Prostate gland (tissue), 2 donors: Measurements from ENCODE around the gene CEP19. TPM values are rescaled to one million over a fixed set of nuclear protein-coding genes. Genes with fewer than 3 reads are reported as not detected.

ENCODE experiments used
- DNase-seq: peaks from one replicate; pipeline ENCODE4 v3.0.0-alpha.2; 2019; ENCODE audit warnings: low spot score
- H3K27ac ChIP-seq, 2 donors: fragments of 200-600 bp; sonication (generic); 2 replicates each; pipeline ENCODE4 v1.5.1; 2017 to 2019
- H3K27me3 ChIP-seq: fragments of 200-600 bp; sonication (generic); replicated peaks from 2 replicates; pipeline ENCODE4 v1.5.1; 2019; ENCODE audit not compliant: insufficient read depth
- H3K36me3 ChIP-seq, 2 donors: fragments of 200-600 bp; sonication (generic); 1 replicate in 1 of 2; 2 replicates in 1 of 2; pipeline versions ENCODE4 v1.5.1 to v1.8.1; 2017 to 2019
- H3K4me1 ChIP-seq: fragments of 200-600 bp; sonication (generic); replicated peaks from 2 replicates; pipeline ENCODE4 v1.5.1; 2019
- H3K4me3 ChIP-seq, 2 donors: fragments of 200-600 bp; sonication (generic); 2 replicates each; pipeline ENCODE4 v1.5.1; 2017 to 2019
- H3K9me3 ChIP-seq: fragments of 200-600 bp; sonication (generic); 2 replicates; pipeline ENCODE4 v1.5.1; 2017
- POLR2A ChIP-seq: fragments of 450-650 bp; IDR thresholded peaks from one replicate; pipeline ENCODE4 v1.6.1; 2016; ENCODE audit warnings: antibody characterized with exemption, mild to moderate bottlenecking
- POLR2AphosphoS5 ChIP-seq: sonication (generic); formaldehyde crosslinking; IDR thresholded peaks from one replicate; pipeline ENCODE4 v1.6.1; 2017; ENCODE audit warnings: antibody characterized with exemption
- WGBS: methylation state at CpG from one replicate; pipeline ENCODE4 v1.1.5; 2018; 5-methylcytosine and 5-hydroxymethylcytosine counted together
- intact Hi-C: fragments of 100-400 bp; cut with DNase I; formaldehyde crosslinking; loops from one replicate; pipeline ENCODE4 v1.14.2; 2022
- total RNA-seq, 2 donors: library from RNA; depleted of rRNA; stranded (reverse); fragments of >200 nt; gene quantifications; one replicate each; pipeline ENCODE4 v1.1.0, GENCODE V29; 2016
- TF ChIP-seq, protein P1 (sequence below), 4 experiments: fragments of 200-600 bp in 2 of 4; fragments of 450-650 bp in 2 of 4; sonication (generic) in 2 of 4; IDR thresholded peaks; 1 replicate in 3 of 4; 2 replicates in 1 of 4; pipeline ENCODE4 v1.5.1; 2016 to 2019; ENCODE audit warnings: antibody characterized with exemption in 4 of 4, mild to moderate bottlenecking in 2 of 4, moderate library complexity in 2 of 4

CEP19 gene
- total RNA-seq, 2 donors from 2014 or later, result 2.2 to 6.3 TPM

GRCh38 chr3:196695849-196696226, 16.2 kb downstream of the CEP19 start:
- Histone ChIP-seq H3K4me3 (no peak overlapping the region), H3K36me3 (no peaks in the 10 kb centered on the region), H3K27ac (no peak overlapping the region), H3K27me3 (no peaks in the 10 kb centered on the region), H3K4me1 (no peaks in the 10 kb centered on the region), H3K9me3 (no peaks in the 10 kb centered on the region)
- intact Hi-C loops, result no loop called here
- 73% methylated on average over 5 of the region's 5 CpGs for WGBS
- DNase-seq, result no peak
- TF ChIP-seq, protein P1, sequence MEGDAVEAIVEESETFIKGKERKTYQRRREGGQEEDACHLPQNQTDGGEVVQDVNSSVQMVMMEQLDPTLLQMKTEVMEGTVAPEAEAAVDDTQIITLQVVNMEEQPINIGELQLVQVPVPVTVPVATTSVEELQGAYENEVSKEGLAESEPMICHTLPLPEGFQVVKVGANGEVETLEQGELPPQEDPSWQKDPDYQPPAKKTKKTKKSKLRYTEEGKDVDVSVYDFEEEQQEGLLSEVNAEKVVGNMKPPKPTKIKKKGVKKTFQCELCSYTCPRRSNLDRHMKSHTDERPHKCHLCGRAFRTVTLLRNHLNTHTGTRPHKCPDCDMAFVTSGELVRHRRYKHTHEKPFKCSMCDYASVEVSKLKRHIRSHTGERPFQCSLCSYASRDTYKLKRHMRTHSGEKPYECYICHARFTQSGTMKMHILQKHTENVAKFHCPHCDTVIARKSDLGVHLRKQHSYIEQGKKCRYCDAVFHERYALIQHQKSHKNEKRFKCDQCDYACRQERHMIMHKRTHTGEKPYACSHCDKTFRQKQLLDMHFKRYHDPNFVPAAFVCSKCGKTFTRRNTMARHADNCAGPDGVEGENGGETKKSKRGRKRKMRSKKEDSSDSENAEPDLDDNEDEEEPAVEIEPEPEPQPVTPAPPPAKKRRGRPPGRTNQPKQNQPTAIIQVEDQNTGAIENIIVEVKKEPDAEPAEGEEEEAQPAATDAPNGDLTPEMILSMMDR (IDR thresholded peaks at IDR 0.05), result no peak
- TF ChIP-seq POLR2AphosphoS5, result no peak

DNA sequence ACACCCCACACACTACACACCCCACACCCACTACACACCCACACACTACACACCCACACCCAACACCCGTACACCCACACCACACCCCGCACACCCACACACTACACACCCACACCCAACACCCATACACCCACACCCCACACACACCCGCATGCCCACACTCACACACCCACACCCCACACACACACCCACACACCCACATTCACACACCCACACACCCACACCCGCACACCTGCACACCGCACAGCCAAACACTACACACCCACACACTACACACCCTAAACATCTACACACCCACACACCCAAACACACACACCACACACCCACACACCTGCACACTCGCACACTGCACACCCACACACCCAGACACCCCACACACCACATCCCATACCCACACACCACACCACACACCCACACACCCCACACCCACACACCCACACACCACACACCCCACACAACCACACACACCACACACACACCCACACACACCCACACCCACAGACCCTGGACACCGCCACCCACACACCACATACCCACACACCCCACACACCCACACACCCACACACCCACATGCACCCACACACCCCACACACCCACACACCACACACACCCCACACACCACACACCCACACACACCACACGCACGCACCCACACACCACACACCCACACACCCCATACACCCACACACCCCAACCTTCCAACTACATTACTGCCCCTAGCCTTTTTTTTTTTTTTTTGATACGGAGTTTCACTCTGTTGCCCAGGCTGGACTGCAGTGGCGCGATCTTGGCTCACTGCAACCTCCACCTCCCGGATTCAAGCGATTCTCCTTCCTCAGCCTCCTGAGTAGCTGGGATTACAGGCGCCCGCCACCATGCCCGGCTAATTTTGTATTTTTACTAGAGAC, 16.9 kb downstream of the CEP19 start:
- Histone ChIP-seq H3K27ac (no peak overlapping the region), H3K36me3 (no peaks in the 10 kb centered on the region), H3K4me1 (no peaks in the 10 kb centered on the region), H3K9me3 (no peaks in the 10 kb centered on the region), H3K4me3 (no peak overlapping the region), H3K27me3 (no peaks in the 10 kb centered on the region)
- no peak for TF ChIP-seq POLR2A
- TF ChIP-seq, protein P1 (IDR thresholded peaks at IDR 0.05), result no peak
- TF ChIP-seq POLR2AphosphoS5, result no peak
- intact Hi-C loops, result loop anchor here (5.0 kb wide), 1 partner anchor 443 kb away; no protein-coding TSS in a partner anchor
- WGBS, result 92% methylated on average over 17 of the region's 17 CpGs
- DNase-seq, result no peak

GRCh38 chr3:196694202-196694638, 17.8 kb downstream of the CEP19 start:
- Histone ChIP-seq H3K27ac (no peak overlapping the region), H3K9me3 (no peaks in the 10 kb centered on the region), H3K4me3 (no peak overlapping the region), H3K36me3 (no peaks in the 10 kb centered on the region), H3K27me3 (no peaks in the 10 kb centered on the region), H3K4me1 (no peaks in the 10 kb centered on the region)
- intact Hi-C loops, result loop anchor here (5.0 kb wide), 1 partner anchor 442 kb away; no protein-coding TSS in a partner anchor
- no peak for DNase-seq
- WGBS, result 3% methylated on average over 1 of the region's 1 CpG
- TF ChIP-seq, protein P1 (IDR thresholded peaks at IDR 0.05), result no peak
- TF ChIP-seq POLR2A, result no peak
- no peak for TF ChIP-seq POLR2AphosphoS5

GRCh38 chr3:196691386-196691785, 20.7 kb downstream of the CEP19 start:
- no peak for DNase-seq
- no peak overlapping the region for H3K27ac ChIP-seq
- 81% methylated on average over 8 of the region's 8 CpGs for WGBS
- H3K9me3 ChIP-seq, result no peaks in the 10 kb centered on the region
- no peak overlapping the region for H3K4me3 ChIP-seq
- no peaks in the 10 kb centered on the region for H3K4me1 ChIP-seq
- intact Hi-C loops, result loop anchor here (5.0 kb wide), 1 partner anchor 439 kb away; no protein-coding TSS in a partner anchor
- TF ChIP-seq POLR2A (no peak), POLR2AphosphoS5 (no peak)
- TF ChIP-seq, protein P1 (IDR thresholded peaks at IDR 0.05), result no peak
- H3K36me3 ChIP-seq, result no peaks in the 10 kb centered on the region
- H3K27me3 ChIP-seq, result no peaks in the 10 kb centered on the region
